MCF 10A (cell line): ENCODE results near the gene SLC16A5. TPM values are rescaled to one million over a fixed set of nuclear protein-coding genes. Genes with fewer than 3 reads are reported as not detected.
"Not testable (repeated sequence)": the region's sequence is repeated elsewhere in the genome, so short reads cannot be mapped to it uniquely, and the experiment has no call there.

Source experiments
- Bru-seq: library from RNA; stranded (reverse); fragments of 400-500 nt; gene quantifications from one replicate; lab custom pipeline; 2021; lab: Mats Ljungman, UMichigan
- BruChase-seq, 2 experiments: library from RNA; stranded (reverse); fragments of 400-500 nt; gene quantifications; one replicate each; lab custom pipeline; 2021; lab: Mats Ljungman, UMichigan
- BruUV-seq: library from RNA; stranded (reverse); fragments of 400-500 nt; replicated peaks from 2 replicates; lab custom pipeline; 2021; lab: Mats Ljungman, UMichigan
- CTCF ChIA-PET: fragments of 300-600 bp; sonication (Branson Sonifier 250); formaldehyde crosslinking; extraction: SDS; loops from one replicate; lab custom pipeline; 2021; ENCODE audit warnings: antibody characterized with exemption, inconsistent platforms; lab: Yijun Ruan, JAX
- POLR2A ChIA-PET: fragments of 300-600, 350-650 bp; sonication (Branson Sonifier 250); formaldehyde crosslinking; extraction: SDS; loops from one replicate; lab custom pipeline; 2020; ENCODE audit warnings: antibody characterized with exemption, inconsistent platforms; lab: Yijun Ruan, JAX
- DNase-seq: peaks from one replicate; pipeline ENCODE4 v3.0.0-alpha.2; 2018; ENCODE audit not compliant: unreplicated experiment
- H3K27ac Mint-ChIP-seq: one replicate; pipeline ENCODE4 v1.8.0; 2022; ENCODE audit warnings: mild to moderate bottlenecking, low read depth, mixed read lengths; ENCODE audit not compliant: unreplicated experiment
- H3K27me3 Mint-ChIP-seq: one replicate; pipeline ENCODE4 v1.8.0; 2022; ENCODE audit warnings: mixed read lengths; ENCODE audit not compliant: insufficient read depth, unreplicated experiment
- H3K36me3 Mint-ChIP-seq: one replicate; pipeline ENCODE4 v1.8.0; 2022; ENCODE audit warnings: mild to moderate bottlenecking, moderate library complexity, mixed read lengths; ENCODE audit not compliant: insufficient read depth, unreplicated experiment
- H3K4me1 Mint-ChIP-seq: one replicate; pipeline ENCODE4 v1.8.0; 2022; ENCODE audit warnings: mixed read lengths; ENCODE audit not compliant: insufficient read depth, unreplicated experiment
- H3K4me3 Mint-ChIP-seq: one replicate; pipeline ENCODE4 v1.8.0; 2022; ENCODE audit warnings: mild to moderate bottlenecking, moderate library complexity, mixed read lengths; ENCODE audit not compliant: unreplicated experiment
- H3K9me3 Mint-ChIP-seq: one replicate; pipeline ENCODE4 v1.8.0; 2022; ENCODE audit warnings: mixed read lengths; ENCODE audit not compliant: unreplicated experiment
- intact Hi-C: fragments of 100-400 bp; cut with micrococcal nuclease; formaldehyde crosslinking; loops from 2 replicates; pipeline ENCODE4 v1.14.1; 2022
- long read RNA-seq: library from polyadenylated mRNA; stranded (forward); transcript quantifications from one replicate; pipeline ENCODE4 v2.0.0, GENCODE V29; 2022
- total RNA-seq: library from RNA; stranded (reverse); gene quantifications from 2 replicates; pipeline ENCODE4 v1.2.3, GENCODE V29; 2022
- TF ChIP-seq, protein P1 (sequence below): fragments of 200-600 bp; IDR thresholded peaks from one replicate; pipeline ENCODE4 v1.8.0; 2022; ENCODE audit warnings: antibody characterized with exemption, mild to moderate bottlenecking; ENCODE audit not compliant: unreplicated experiment

SLC16A5 gene, protein sequence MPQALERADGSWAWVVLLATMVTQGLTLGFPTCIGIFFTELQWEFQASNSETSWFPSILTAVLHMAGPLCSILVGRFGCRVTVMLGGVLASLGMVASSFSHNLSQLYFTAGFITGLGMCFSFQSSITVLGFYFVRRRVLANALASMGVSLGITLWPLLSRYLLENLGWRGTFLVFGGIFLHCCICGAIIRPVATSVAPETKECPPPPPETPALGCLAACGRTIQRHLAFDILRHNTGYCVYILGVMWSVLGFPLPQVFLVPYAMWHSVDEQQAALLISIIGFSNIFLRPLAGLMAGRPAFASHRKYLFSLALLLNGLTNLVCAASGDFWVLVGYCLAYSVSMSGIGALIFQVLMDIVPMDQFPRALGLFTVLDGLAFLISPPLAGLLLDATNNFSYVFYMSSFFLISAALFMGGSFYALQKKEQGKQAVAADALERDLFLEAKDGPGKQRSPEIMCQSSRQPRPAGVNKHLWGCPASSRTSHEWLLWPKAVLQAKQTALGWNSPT
- 26.0 and 33.1 TPM in 2 replicates for total RNA-seq
- percentile 64 among the genes with signal in this experiment for Bru-seq, nascent RNA
- BruChase-seq, experiment 1, labeled RNA remaining after a 6-hour chase = percentile 69 among the genes with signal in this experiment
- percentile 69 among the genes with signal in this experiment for BruChase-seq, experiment 2, labeled RNA remaining after a 2-hour chase
- long read RNA-seq, transcript SLC16A5-204 (6 exons, 1,688 nt) = minor isoform, 5 of 61 reads
- long read RNA-seq, transcript SLC16A5-202 (6 exons, 2,051 nt) = minor isoform, 5 of 61 reads
- long read RNA-seq, transcript SLC16A5-201 (7 exons, 1,934 nt) = major isoform, 9 of 61 reads
- long read RNA-seq, partial matches to known transcripts = 10 of 61 reads
- long read RNA-seq, other reads (novel, unspliced or antisense) = 32 of 61 reads

DNA sequence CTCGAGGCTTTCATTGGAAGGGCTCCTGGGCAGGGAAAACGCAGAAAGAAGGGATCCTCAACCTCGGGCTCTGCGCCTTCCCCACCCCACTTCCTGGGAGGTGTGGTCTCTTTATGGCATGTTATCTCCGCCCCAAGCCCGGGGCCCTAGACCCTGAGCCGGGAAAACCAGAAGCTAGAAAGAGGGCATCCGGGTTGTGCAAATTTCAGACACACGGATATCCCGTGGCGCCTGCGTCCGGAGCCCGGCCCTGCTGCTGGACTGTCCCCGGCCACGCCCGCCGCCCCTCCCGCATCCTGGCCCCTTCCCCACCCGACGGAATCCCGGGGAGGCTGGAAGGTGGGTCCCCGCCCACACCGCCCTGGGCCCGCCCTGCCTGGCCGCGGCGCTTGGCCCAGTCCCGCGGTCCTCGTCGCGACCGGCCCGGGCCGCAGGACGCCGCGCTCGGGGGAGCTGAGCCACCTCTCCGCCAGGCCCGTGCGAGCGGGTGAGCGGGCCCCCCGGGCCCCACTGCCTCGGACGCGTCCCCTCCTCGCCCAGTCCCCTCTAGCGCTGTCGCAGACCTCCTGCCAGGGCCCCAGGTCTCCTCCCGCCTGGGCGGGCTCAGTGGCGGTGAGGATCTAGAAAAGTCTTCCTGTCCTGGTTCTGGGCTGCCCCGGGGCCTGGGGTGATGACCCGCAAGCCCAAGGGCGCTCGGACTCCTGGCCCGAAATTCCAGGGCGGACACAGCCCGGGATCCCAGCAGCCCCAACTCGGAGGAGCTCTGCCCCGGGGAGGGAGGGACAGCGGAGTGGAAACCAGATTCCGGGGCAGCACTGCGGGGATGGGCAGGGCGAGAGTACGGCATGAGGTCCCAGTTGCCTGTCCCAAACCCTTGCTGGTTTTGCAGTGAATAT is at the start of gene SLC16A5:
TSS of gene SLC16A5 (plus strand) at position 397 of the 896 bp plus-strand sequence. CDS start 5,683 bp downstream, outside the sequence.
- intact Hi-C loops = no loop called here
- Mint-ChIP-seq H3K27me3 (no peaks in the 10 kb centered on the region), H3K4me3 (peak within 1 kb of the TSS; percentile 87), H3K4me1 (peaks cover 48% of the 10 kb centered on the region), H3K36me3 (peaks cover 10% of the 10 kb centered on the region), H3K9me3 (no peaks in the 10 kb centered on the region), H3K27ac (peak within 1 kb of the TSS; percentile 93)
- ChIA-PET CTCF (interaction anchor here (0.8 to 2.0 kb wide), 6 partner anchors 17 to 63 kb away, joined by 3 to 7 read pairs (median 6); no protein-coding TSS in a partner anchor), POLR2A (interaction anchor here (0.5 to 4.1 kb wide), 20 partner anchors 8 to 173 kb away, joined by 3 to 21 read pairs (median 4); partner anchors contain the start of genes ARMC7, JPT1, MRPL58 and NUP85)
- TF ChIP-seq, protein P1, sequence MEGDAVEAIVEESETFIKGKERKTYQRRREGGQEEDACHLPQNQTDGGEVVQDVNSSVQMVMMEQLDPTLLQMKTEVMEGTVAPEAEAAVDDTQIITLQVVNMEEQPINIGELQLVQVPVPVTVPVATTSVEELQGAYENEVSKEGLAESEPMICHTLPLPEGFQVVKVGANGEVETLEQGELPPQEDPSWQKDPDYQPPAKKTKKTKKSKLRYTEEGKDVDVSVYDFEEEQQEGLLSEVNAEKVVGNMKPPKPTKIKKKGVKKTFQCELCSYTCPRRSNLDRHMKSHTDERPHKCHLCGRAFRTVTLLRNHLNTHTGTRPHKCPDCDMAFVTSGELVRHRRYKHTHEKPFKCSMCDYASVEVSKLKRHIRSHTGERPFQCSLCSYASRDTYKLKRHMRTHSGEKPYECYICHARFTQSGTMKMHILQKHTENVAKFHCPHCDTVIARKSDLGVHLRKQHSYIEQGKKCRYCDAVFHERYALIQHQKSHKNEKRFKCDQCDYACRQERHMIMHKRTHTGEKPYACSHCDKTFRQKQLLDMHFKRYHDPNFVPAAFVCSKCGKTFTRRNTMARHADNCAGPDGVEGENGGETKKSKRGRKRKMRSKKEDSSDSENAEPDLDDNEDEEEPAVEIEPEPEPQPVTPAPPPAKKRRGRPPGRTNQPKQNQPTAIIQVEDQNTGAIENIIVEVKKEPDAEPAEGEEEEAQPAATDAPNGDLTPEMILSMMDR = no peak
- BruUV-seq = TSS peak; percentile 62
- DNase-seq = peak; percentile 95

DNA sequence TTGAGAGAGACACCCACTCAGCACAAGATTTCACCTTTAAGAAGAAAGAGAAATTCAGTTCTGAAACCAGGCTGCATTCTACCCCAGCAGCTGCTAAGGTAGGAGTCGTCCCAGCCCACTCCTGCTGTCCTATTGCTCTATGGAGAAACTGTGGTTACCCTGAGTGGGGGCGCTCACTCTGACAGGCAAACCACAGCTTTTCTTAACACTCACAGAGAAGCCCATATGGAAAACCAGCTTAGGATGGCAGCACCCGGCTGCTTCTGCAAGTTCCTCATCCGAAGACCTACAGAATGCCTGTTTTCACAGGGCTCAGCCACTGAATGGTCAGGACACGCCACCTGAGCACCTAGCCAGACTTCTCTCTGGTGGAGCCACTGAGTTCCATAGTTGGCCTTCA is 48.5 kb upstream of the SLC16A5 start:
- Mint-ChIP-seq H3K27me3 (no peaks in the 10 kb centered on the region), H3K4me3 (no peak overlapping the region), H3K4me1 (no peaks in the 10 kb centered on the region), H3K9me3 (no peaks in the 10 kb centered on the region), H3K27ac (no peak overlapping the region), H3K36me3 (peaks cover 76% of the 10 kb centered on the region)
- no TSS peak for BruUV-seq
- TF ChIP-seq, protein P1 = no peak
- CTCF ChIA-PET = interaction anchor here (0.7 kb wide), 1 partner anchor 26 kb away, joined by 3 read pairs; no protein-coding TSS in a partner anchor
- intact Hi-C loops = no loop called here
- DNase-seq = no peak
- POLR2A ChIA-PET = interaction anchor here (0.9 to 2.1 kb wide), 5 partner anchors 7 to 56 kb away, joined by 3 to 9 read pairs (median 3); partner anchors contain the start of genes ATP5PD, KCTD2 and MRPL58

DNA sequence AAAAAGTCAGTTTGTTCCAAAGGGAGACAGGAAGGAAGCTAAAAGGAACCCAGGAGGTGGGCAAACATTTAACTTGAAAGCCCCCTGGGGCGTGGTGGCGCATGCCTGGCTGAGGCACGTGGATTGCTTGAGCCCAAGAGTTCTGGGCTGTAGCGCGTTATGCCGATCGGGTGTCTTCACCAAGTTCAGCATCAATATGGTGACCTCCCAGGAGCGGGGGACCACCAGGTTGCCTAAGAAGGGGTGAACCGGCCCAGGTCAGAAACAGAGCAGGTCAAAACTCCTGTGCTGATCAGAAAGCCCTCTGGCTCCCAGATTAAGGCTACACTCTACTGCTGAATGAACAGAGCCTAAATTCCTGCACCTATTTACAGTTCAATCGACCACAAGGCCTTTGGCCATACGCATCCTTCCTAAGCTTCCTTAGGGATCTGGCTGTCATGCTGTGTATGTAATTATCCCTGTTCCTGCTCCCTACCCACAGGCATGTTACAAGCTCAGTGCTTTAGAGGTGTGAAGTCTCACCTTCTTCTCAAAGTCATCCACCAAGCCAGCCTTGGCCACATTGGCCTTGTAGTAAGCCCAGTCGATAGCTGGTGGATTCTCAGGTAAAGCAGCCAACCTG is 46.0 kb upstream of the SLC16A5 start:
- H3K4me1 Mint-ChIP-seq = no peaks in the 10 kb centered on the region
- no TSS peak for BruUV-seq
- H3K36me3 Mint-ChIP-seq = peaks cover 67% of the 10 kb centered on the region
- CTCF ChIA-PET = interaction anchor here (0.6 to 1.5 kb wide), 4 partner anchors 32 to 84 kb away, joined by 3 to 5 read pairs (median 4); no protein-coding TSS in a partner anchor
- H3K27ac Mint-ChIP-seq = no peak overlapping the region
- TF ChIP-seq, protein P1 = no peak
- no peaks in the 10 kb centered on the region for H3K9me3 Mint-ChIP-seq
- DNase-seq = no peak
- no peak overlapping the region for H3K4me3 Mint-ChIP-seq
- H3K27me3 Mint-ChIP-seq = no peaks in the 10 kb centered on the region
- intact Hi-C loops = no loop called here
- POLR2A ChIA-PET = interaction anchor here (0.6 to 1.9 kb wide), 7 partner anchors 8 to 164 kb away, joined by 3 to 4 read pairs (median 3); partner anchors contain the start of gene NUP85

DNA sequence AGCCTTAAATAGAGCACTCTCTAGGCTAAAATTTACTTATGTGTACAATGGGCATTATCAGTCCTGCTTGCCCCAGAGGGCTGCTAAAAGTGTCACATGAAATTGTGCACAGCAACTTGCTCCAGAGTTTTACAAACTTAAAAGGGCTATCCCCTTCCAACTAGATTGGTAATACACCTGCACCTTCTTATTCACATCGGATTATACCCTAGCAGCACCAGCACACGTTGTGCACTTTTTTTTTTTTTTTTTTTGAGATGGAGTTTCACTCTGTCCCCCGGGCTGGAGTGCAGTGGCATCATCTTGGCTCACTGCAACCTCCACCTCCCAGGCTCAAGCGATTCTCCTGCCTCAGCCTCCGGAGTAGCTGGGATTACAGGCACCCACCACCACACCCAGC is 44.0 kb upstream of the SLC16A5 start:
- BruUV-seq, H3K9me3 Mint-ChIP-seq, DNase-seq, H3K27me3 Mint-ChIP-seq, intact Hi-C loops, H3K4me1 Mint-ChIP-seq, H3K4me3 Mint-ChIP-seq, POLR2A ChIA-PET, H3K27ac Mint-ChIP-seq: not testable (repeated sequence)
- peaks cover 50% of the 10 kb centered on the region for H3K36me3 Mint-ChIP-seq
- CTCF ChIA-PET = interaction anchor here (0.9 kb wide), 1 partner anchor 82 kb away, joined by 3 read pairs; no protein-coding TSS in a partner anchor
